HepG2 (cell line): ENCODE results near the gene AP3B1. TPM values are rescaled to one million over a fixed set of nuclear protein-coding genes. Genes with fewer than 3 reads are reported as not detected.

ENCODE experiments used
- CC2D1A ChIP-seq: sonication (generic); formaldehyde crosslinking; IDR thresholded peaks from 2 replicates; pipeline ENCODE4 v1.8.1; 2023; ENCODE audit warnings: mild to moderate bottlenecking, missing genetic modification reagents
- CCDC6 ChIP-seq: sonication (generic); formaldehyde crosslinking; IDR thresholded peaks from 2 replicates; pipeline ENCODE4 v1.8.1; 2022; ENCODE audit warnings: mild to moderate bottlenecking, missing genetic modification reagents, moderate library complexity
- FOXK1 ChIP-seq: sonication (generic); formaldehyde crosslinking; IDR thresholded peaks from 2 replicates; pipeline ENCODE4 v1.4.0; 2020; ENCODE audit warnings: low read depth, missing genetic modification reagents, borderline replicate concordance
- IKZF1 ChIP-seq: fragments of 450-650 bp; IDR thresholded peaks from 2 replicates; pipeline ENCODE4 v1.7.1; 2016
- MBNL3 ChIP-seq: fragments of 250-450 bp; sonication (Bioruptor Pico); conservative IDR thresholded peaks from 2 replicates; pipeline ENCODE4 v1.8.0; 2022; ENCODE audit warnings: mild to moderate bottlenecking, inconsistent platforms
- MTA1 ChIP-seq: sonication (generic); formaldehyde crosslinking; IDR thresholded peaks from 2 replicates; pipeline ENCODE4 v1.4.0; 2020; ENCODE audit warnings: missing genetic modification reagents, mild to moderate bottlenecking, borderline replicate concordance
- NCOA2 ChIP-seq: sonication (generic); formaldehyde crosslinking; IDR thresholded peaks from 2 replicates; pipeline ENCODE4 v1.8.0; 2022; ENCODE audit warnings: inconsistent platforms
- NKX3-1 ChIP-seq: sonication (generic); formaldehyde crosslinking; IDR thresholded peaks from 2 replicates; pipeline ENCODE4 v1.5.0; 2020; ENCODE audit warnings: missing genetic modification reagents
- PAF1 ChIP-seq: IDR thresholded peaks from 2 replicates; pipeline ENCODE4 v1.6.1; 2016; ENCODE audit warnings: missing genetic modification reagents, missing compliant biosample characterization
- POGZ ChIP-seq: sonication (generic); formaldehyde crosslinking; IDR thresholded peaks from 2 replicates; pipeline ENCODE4 v1.4.0; 2020; ENCODE audit warnings: mild to moderate bottlenecking, missing genetic modification reagents
- RBFOX2 ChIP-seq: fragments of 200-400 bp; formaldehyde crosslinking; IDR thresholded peaks from 2 replicates; pipeline ENCODE4 v1.6.1; 2017; ENCODE audit warnings: low read depth, mild to moderate bottlenecking, low read length
- SMAD3 ChIP-seq: sonication (generic); formaldehyde crosslinking; IDR thresholded peaks from 2 replicates; pipeline ENCODE4 v1.4.0; 2020; ENCODE audit warnings: missing genetic modification reagents
- SP1 ChIP-seq, 2 experiments: fragments of 450-650 bp in 1 of 2; sonication (generic) in 1 of 2; formaldehyde crosslinking in 1 of 2; IDR thresholded peaks; 2 replicates each; pipeline versions ENCODE4 v1.4.0 to v1.6.1; 2016 to 2020; ENCODE audit warnings: missing genetic modification reagents in 1 of 2
- STAT5B ChIP-seq: sonication (generic); formaldehyde crosslinking; IDR thresholded peaks from 2 replicates; pipeline ENCODE4 v1.4.0; 2020; ENCODE audit warnings: missing genetic modification reagents
- ZFP1 ChIP-seq: IDR thresholded peaks from 2 replicates; pipeline ENCODE4 v1.6.1; 2016
- ZNF234 ChIP-seq: sonication (generic); formaldehyde crosslinking; conservative IDR thresholded peaks from 2 replicates; pipeline ENCODE4 v1.5.1; 2020; ENCODE audit warnings: mild to moderate bottlenecking, missing genetic modification reagents
- ZNF251 ChIP-seq: sonication (generic); formaldehyde crosslinking; IDR thresholded peaks from 2 replicates; pipeline ENCODE4 v1.9.0; 2021; ENCODE audit warnings: mild to moderate bottlenecking, missing genetic modification reagents
- ZNF318 ChIP-seq: sonication (generic); formaldehyde crosslinking; IDR thresholded peaks from 2 replicates; pipeline ENCODE4 v1.4.0; 2020; ENCODE audit warnings: mild to moderate bottlenecking, missing genetic modification reagents
- ZNF501 ChIP-seq: sonication (generic); formaldehyde crosslinking; IDR thresholded peaks from 2 replicates; pipeline ENCODE4 v1.5.1; 2020; ENCODE audit warnings: mild to moderate bottlenecking, moderate library complexity, missing genetic modification reagents
- ZNF562 ChIP-seq: sonication (generic); formaldehyde crosslinking; IDR thresholded peaks from 2 replicates; pipeline ENCODE4 v1.8.0; 2022; ENCODE audit warnings: missing genetic modification reagents, borderline replicate concordance
- ZNF564 ChIP-seq: sonication (generic); formaldehyde crosslinking; IDR thresholded peaks from 2 replicates; pipeline ENCODE4 v1.8.1; 2023; ENCODE audit warnings: mild to moderate bottlenecking, missing genetic modification reagents
- ZNF598 ChIP-seq: sonication (generic); formaldehyde crosslinking; IDR thresholded peaks from 2 replicates; pipeline ENCODE4 v1.5.1; 2020; ENCODE audit warnings: mild to moderate bottlenecking, missing genetic modification reagents, borderline replicate concordance
- polyA plus RNA-seq, 8 experiments: library from polyadenylated mRNA; depleted of rRNA in 3 of 8; stranded (reverse) in 7 of 8; unstranded in 1 of 8; fragments of >200 nt; fragmentation: Illumina TruSeq in 4 of 8; extraction: Trizol in 4 of 8; gene quantifications; 2 replicates each; pipeline versions ENCODE4 v1.2.1 to v1.2.3, GENCODE V29; 2011 to 2016; ENCODE audit warnings: low read depth in 4 of 8, missing spikeins in 1 of 8, mixed read lengths in 1 of 8; ENCODE audit not compliant: insufficient read depth in 1 of 8
- total RNA-seq, 5 experiments: library from RNA; depleted of rRNA; stranded (reverse); fragments of >200 nt; fragmentation: Illumina TruSeq; extraction: Trizol; gene quantifications; 2 replicates each; pipeline ENCODE4 v1.2.3, GENCODE V29; 2016; ENCODE audit warnings: low read depth in 1 of 5
- TF ChIP-seq, protein P1 (sequence below): sonication (generic); formaldehyde crosslinking; IDR thresholded peaks from 2 replicates; pipeline ENCODE4 v1.8.0; 2022; ENCODE audit warnings: low read depth, missing genetic modification reagents

AP3B1 gene
- total and polyA plus RNA-seq, 2 of the 13 experiments (the other 11 are each of a cell fraction or from before 2014, with no cell fraction given): 37.7 to 51.2 TPM

GRCh38 chr5:78295035-78295961 lies 800 bp upstream of the AP3B1 start (continued):
- TF ChIP-seq STAT5B (CRISPR knock-in tag): no peak
- no peak for TF ChIP-seq POGZ (CRISPR knock-in tag)
- TF ChIP-seq NCOA2 (CRISPR knock-in tag): no peak
- no peak for TF ChIP-seq IKZF1
- no peak for TF ChIP-seq CC2D1A (CRISPR knock-in tag)
- TF ChIP-seq ZNF501 (CRISPR knock-in tag): no peak
- TF ChIP-seq, protein P1, sequence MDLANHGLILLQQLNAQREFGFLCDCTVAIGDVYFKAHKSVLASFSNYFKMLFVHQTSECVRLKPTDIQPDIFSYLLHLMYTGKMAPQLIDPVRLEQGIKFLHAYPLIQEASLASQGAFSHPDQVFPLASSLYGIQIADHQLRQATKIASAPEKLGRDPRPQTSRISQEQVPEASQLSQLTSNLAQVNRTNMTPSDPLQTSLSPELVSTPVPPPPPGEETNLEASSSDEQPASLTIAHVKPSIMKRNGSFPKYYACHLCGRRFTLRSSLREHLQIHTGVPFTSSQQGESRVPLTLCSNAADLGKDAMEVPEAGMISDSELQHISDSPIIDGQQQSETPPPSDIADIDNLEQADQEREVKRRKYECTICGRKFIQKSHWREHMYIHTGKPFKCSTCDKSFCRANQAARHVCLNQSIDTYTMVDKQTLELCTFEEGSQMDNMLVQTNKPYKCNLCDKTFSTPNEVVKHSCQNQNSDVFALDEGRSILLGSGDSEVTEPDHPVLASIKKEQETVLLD (CRISPR knock-in tag): no peak
- no peak for TF ChIP-seq FOXK1 (CRISPR knock-in tag)
- TF ChIP-seq MBNL3 (CRISPR knock-in tag): no peak
- TF ChIP-seq ZNF564: peak; percentile 14; the same call in 1 of the 2 replicates
- no peak for TF ChIP-seq ZNF562 (CRISPR knock-in tag)
- no peak for TF ChIP-seq ZFP1 (CRISPR knock-in tag)
- no peak for TF ChIP-seq NKX3-1 (CRISPR knock-in tag)
- TF ChIP-seq RBFOX2: no peak
- TF ChIP-seq ZNF318 (CRISPR knock-in tag): no peak
- TF ChIP-seq ZNF234 (CRISPR knock-in tag): no peak
- no peak for TF ChIP-seq ZNF251
- no peak for TF ChIP-seq MTA1 (CRISPR knock-in tag)
- no peak for TF ChIP-seq ZNF598 (CRISPR knock-in tag)
- TF ChIP-seq PAF1 (CRISPR knock-in tag): no peak
- TF ChIP-seq CCDC6: no peak
- TF ChIP-seq SMAD3 (CRISPR knock-in tag): no peak
- no peak for TF ChIP-seq SP1 (IDR thresholded peaks at IDR 0.05)
- no peak for TF ChIP-seq SP1 (CRISPR knock-in tag; IDR thresholded peaks at IDR 0.05)
